ENCODE measurements around the gene FUT8.

DNA sequence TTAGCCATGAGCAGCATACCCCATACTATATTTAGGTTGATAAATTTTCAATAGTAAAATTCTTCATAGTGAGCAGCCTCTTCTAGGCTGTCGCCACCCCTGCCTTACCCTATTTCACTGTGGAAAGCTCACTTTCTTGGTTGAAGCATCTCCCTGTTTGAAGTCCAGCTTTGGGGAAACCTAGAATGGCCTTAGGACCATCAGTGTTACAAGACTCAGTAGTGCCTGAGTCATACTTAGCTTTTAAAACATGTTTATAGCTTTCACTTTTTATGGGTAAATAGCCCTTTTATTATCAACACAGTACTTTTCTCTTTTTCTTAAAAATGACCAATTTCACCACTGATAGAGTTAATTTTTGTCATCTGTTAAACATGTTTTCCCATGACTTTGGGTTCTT, 37.1 kb downstream of the FUT8 start:
- TF ChIP-seq, protein P1, sequence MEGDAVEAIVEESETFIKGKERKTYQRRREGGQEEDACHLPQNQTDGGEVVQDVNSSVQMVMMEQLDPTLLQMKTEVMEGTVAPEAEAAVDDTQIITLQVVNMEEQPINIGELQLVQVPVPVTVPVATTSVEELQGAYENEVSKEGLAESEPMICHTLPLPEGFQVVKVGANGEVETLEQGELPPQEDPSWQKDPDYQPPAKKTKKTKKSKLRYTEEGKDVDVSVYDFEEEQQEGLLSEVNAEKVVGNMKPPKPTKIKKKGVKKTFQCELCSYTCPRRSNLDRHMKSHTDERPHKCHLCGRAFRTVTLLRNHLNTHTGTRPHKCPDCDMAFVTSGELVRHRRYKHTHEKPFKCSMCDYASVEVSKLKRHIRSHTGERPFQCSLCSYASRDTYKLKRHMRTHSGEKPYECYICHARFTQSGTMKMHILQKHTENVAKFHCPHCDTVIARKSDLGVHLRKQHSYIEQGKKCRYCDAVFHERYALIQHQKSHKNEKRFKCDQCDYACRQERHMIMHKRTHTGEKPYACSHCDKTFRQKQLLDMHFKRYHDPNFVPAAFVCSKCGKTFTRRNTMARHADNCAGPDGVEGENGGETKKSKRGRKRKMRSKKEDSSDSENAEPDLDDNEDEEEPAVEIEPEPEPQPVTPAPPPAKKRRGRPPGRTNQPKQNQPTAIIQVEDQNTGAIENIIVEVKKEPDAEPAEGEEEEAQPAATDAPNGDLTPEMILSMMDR (conservative IDR thresholded peaks at IDR 0.05; ENCODE audit: low read length): no peak
- no peak for TF ChIP-seq EZH2phosphoT487 (IDR thresholded peaks at IDR 0.05; ENCODE audit: borderline replicate concordance)

All from Loucy (cell line).